HepG2 (cell line): Measurements from ENCODE around the gene TRIM5. TPM values are rescaled to one million over a fixed set of nuclear protein-coding genes. Genes with fewer than 3 reads are reported as not detected.

Source experiments
- ARID4A ChIP-seq: sonication (generic); formaldehyde crosslinking; IDR thresholded peaks from 2 replicates; pipeline ENCODE4 v1.5.0; 2020; ENCODE audit warnings: mild to moderate bottlenecking, missing genetic modification reagents, borderline replicate concordance
- ATAD3A ChIP-seq: sonication (generic); formaldehyde crosslinking; IDR thresholded peaks from 2 replicates; pipeline ENCODE4 v1.4.0; 2020; ENCODE audit warnings: missing genetic modification reagents
- ATF1 ChIP-seq: IDR thresholded peaks from 2 replicates; pipeline ENCODE4 v1.6.1; 2016; ENCODE audit warnings: mild to moderate bottlenecking, control low read depth
- ATF5 ChIP-seq: sonication (generic); formaldehyde crosslinking; IDR thresholded peaks from 2 replicates; pipeline ENCODE4 v1.4.0; 2020; ENCODE audit warnings: mild to moderate bottlenecking, low read depth, missing genetic modification reagents
- CBX5 ChIP-seq: sonication (generic); formaldehyde crosslinking; IDR thresholded peaks from 2 replicates; pipeline ENCODE4 v1.4.0; 2020; ENCODE audit warnings: missing genetic modification reagents, borderline replicate concordance
- DMTF1 ChIP-seq: sonication (generic); formaldehyde crosslinking; IDR thresholded peaks from 2 replicates; pipeline ENCODE4 v1.4.0; 2020; ENCODE audit warnings: mild to moderate bottlenecking, missing genetic modification reagents
- JUND ChIP-seq: sonication (generic); formaldehyde crosslinking; IDR thresholded peaks from 2 replicates; pipeline ENCODE4 v1.8.0; 2022; ENCODE audit warnings: mild to moderate bottlenecking, missing genetic modification reagents
- KDM4B ChIP-seq: sonication (generic); formaldehyde crosslinking; IDR thresholded peaks from 2 replicates; pipeline ENCODE4 v1.4.0; 2020; ENCODE audit warnings: missing genetic modification reagents
- KLF15 ChIP-seq: sonication (generic); formaldehyde crosslinking; IDR thresholded peaks from 2 replicates; pipeline ENCODE4 v1.8.1; 2023; ENCODE audit warnings: borderline replicate concordance, mild to moderate bottlenecking, inconsistent platforms, missing genetic modification reagents, mixed read lengths
- NFYC ChIP-seq: IDR thresholded peaks from 2 replicates; pipeline ENCODE4 v1.6.1; 2016; ENCODE audit warnings: missing genetic modification reagents, missing compliant biosample characterization
- ONECUT2 ChIP-seq: sonication (generic); formaldehyde crosslinking; IDR thresholded peaks from 2 replicates; pipeline ENCODE4 v1.4.0; 2020; ENCODE audit warnings: missing genetic modification reagents
- POLR2AphosphoS5 ChIP-seq: IDR thresholded peaks from 2 replicates; pipeline ENCODE4 v1.6.1; 2012; ENCODE audit warnings: low read depth, low read length
- SP1 ChIP-seq, 2 experiments: fragments of 450-650 bp in 1 of 2; sonication (generic) in 1 of 2; formaldehyde crosslinking in 1 of 2; IDR thresholded peaks; 2 replicates each; pipeline versions ENCODE4 v1.4.0 to v1.6.1; 2016 to 2020; ENCODE audit warnings: missing genetic modification reagents in 1 of 2
- TSC22D2 ChIP-seq: sonication (generic); formaldehyde crosslinking; IDR thresholded peaks from 2 replicates; pipeline ENCODE4 v1.5.1; 2020; ENCODE audit warnings: missing genetic modification reagents, mild to moderate bottlenecking, borderline replicate concordance
- ZBTB26 ChIP-seq: IDR thresholded peaks from 2 replicates; pipeline ENCODE4 v1.6.1; 2016; ENCODE audit warnings: missing compliant biosample characterization, missing genetic modification reagents, borderline replicate concordance
- ZNF333 ChIP-seq: sonication (generic); formaldehyde crosslinking; IDR thresholded peaks from 2 replicates; pipeline ENCODE4 v1.4.0; 2020; ENCODE audit warnings: mild to moderate bottlenecking, missing genetic modification reagents, borderline replicate concordance
- ZNF530 ChIP-seq: sonication (generic); formaldehyde crosslinking; IDR thresholded peaks from 2 replicates; pipeline ENCODE4 v1.5.0; 2020; ENCODE audit warnings: low read depth, mild to moderate bottlenecking, missing genetic modification reagents
- ZNF724P ChIP-seq: sonication (generic); formaldehyde crosslinking; IDR thresholded peaks from 2 replicates; pipeline ENCODE4 v1.8.0; 2022; ENCODE audit warnings: missing genetic modification reagents, borderline replicate concordance
- ZUFSP ChIP-seq: sonication (generic); formaldehyde crosslinking; IDR thresholded peaks from 2 replicates; pipeline ENCODE4 v1.9.0; 2021; ENCODE audit warnings: missing genetic modification reagents, mild to moderate bottlenecking, borderline replicate concordance
- polyA plus RNA-seq, 8 experiments: library from polyadenylated mRNA; depleted of rRNA in 3 of 8; stranded (reverse) in 7 of 8; unstranded in 1 of 8; fragments of >200 nt; fragmentation: Illumina TruSeq in 4 of 8; extraction: Trizol in 4 of 8; gene quantifications; 2 replicates each; pipeline versions ENCODE4 v1.2.1 to v1.2.3, GENCODE V29; 2011 to 2016; ENCODE audit warnings: low read depth in 4 of 8, missing spikeins in 1 of 8, mixed read lengths in 1 of 8; ENCODE audit not compliant: insufficient read depth in 1 of 8
- total RNA-seq, 5 experiments: library from RNA; depleted of rRNA; stranded (reverse); fragments of >200 nt; fragmentation: Illumina TruSeq; extraction: Trizol; gene quantifications; 2 replicates each; pipeline ENCODE4 v1.2.3, GENCODE V29; 2016; ENCODE audit warnings: low read depth in 1 of 5

TRIM5 gene
- total and polyA plus RNA-seq, 2 of the 13 experiments (the other 11 are each of a cell fraction or from before 2014, with no cell fraction given): 7.8 to 13.1 TPM

- TF ChIP-seq ARID4A (CRISPR knock-in tag) (peak; percentile 47; the same call in 1 of the 2 replicates), ZUFSP (CRISPR knock-in tag) (no peak), ZNF530 (CRISPR knock-in tag) (no peak), TSC22D2 (CRISPR knock-in tag) (no peak), NFYC (CRISPR knock-in tag) (peak; percentile 76), POLR2AphosphoS5 (peak; percentile 73; the same call in 1 of the 2 replicates), SP1 (IDR thresholded peaks at IDR 0.05) (no peak), SP1 (CRISPR knock-in tag; IDR thresholded peaks at IDR 0.05) (no peak), ONECUT2 (CRISPR knock-in tag) (no peak), JUND (CRISPR knock-in tag) (no peak), ATF5 (CRISPR knock-in tag) (no peak), CBX5 (CRISPR knock-in tag) (peak; percentile 42; the same call in 1 of the 2 replicates), KDM4B (CRISPR knock-in tag) (no peak), ATAD3A (CRISPR knock-in tag) (no peak), ZBTB26 (no peak), DMTF1 (CRISPR knock-in tag) (no peak), KLF15 (CRISPR knock-in tag) (peak; percentile 55; the same call in 1 of the 2 replicates), ZNF333 (CRISPR knock-in tag) (no peak), ATF1 (CRISPR knock-in tag) (peak; percentile 73; the same call in 1 of the 2 replicates), ZNF724P (CRISPR knock-in tag) (no peak)
Measured at GRCh38 chr11:5684646-5685362, at the start of gene TRIM5 (continued).
